Activated effector memory CD4-positive, alpha-beta T cell treated with Interleukin-2 at 50 U/mL for 16 hours (primary cell): ENCODE results near the gene SGPP2.
"Not testable (repeated sequence)": the region's sequence is repeated elsewhere in the genome, so short reads cannot be mapped to it uniquely, and the experiment has no call there.

ENCODE experiments used
- DNase-seq: peaks from one replicate; pipeline ENCODE4 v3.0.0-alpha.2; 2020

SGPP2 gene

GRCh38 chr2:222535477-222535876 lies 111.1 kb downstream of the SGPP2 start:
- DNase-seq: no peak

- DNase-seq: no peak
Measured at GRCh38 chr2:222538535-222538934, 114.2 kb downstream of the SGPP2 start.

GRCh38 chr2:222544661-222545060 lies 120.3 kb downstream of the SGPP2 start:
- no peak for DNase-seq

- no peak for DNase-seq
Measured at GRCh38 chr2:222545823-222546795, 121.8 kb downstream of the SGPP2 start.

- no peak for DNase-seq
Measured at GRCh38 chr2:222547083-222547482, 122.7 kb downstream of the SGPP2 start.

- DNase-seq: no peak
Measured at GRCh38 chr2:222548992-222549391, 124.6 kb downstream of the SGPP2 start.

- no peak for DNase-seq
Measured at GRCh38 chr2:222554517-222554916, 130.2 kb downstream of the SGPP2 start.

GRCh38 chr2:222561151-222561550 lies 136.8 kb downstream of the SGPP2 start:
- DNase-seq: no peak

- DNase-seq: no peak
Measured at GRCh38 chr2:222561817-222562645, 137.7 kb downstream of the SGPP2 start.

GRCh38 chr2:222563106-222563718 lies 138.9 kb downstream of the SGPP2 start:
- DNase-seq: no peak

GRCh38 chr2:222563936-222564335 lies 139.6 kb downstream of the SGPP2 start:
- no peak for DNase-seq

GRCh38 chr2:222566229-222566628 lies 141.9 kb downstream of the SGPP2 start:
- no peak for DNase-seq

GRCh38 chr2:222568865-222569264 lies 144.5 kb downstream of the SGPP2 start:
- no peak for DNase-seq

- DNase-seq: no peak
Measured at GRCh38 chr2:222569826-222570225, 145.5 kb downstream of the SGPP2 start.

GRCh38 chr2:222572264-222572721 lies 147.9 kb downstream of the SGPP2 start:
- no peak for DNase-seq

- DNase-seq: no peak
Measured at GRCh38 chr2:222572751-222573174, 148.4 kb downstream of the SGPP2 start.

- DNase-seq: no peak
Measured at GRCh38 chr2:222575618-222576017, 151.3 kb downstream of the SGPP2 start.

GRCh38 chr2:222576171-222577081 lies 152.1 kb downstream of the SGPP2 start:
- DNase-seq: no peak

- no peak for DNase-seq
Measured at GRCh38 chr2:222577341-222577740, 153.0 kb downstream of the SGPP2 start.

GRCh38 chr2:222582928-222583327 lies 158.6 kb downstream of the SGPP2 start:
- no peak for DNase-seq

GRCh38 chr2:222584589-222584988 lies 160.2 kb downstream of the SGPP2 start:
- DNase-seq: not testable (repeated sequence)

GRCh38 chr2:222591661-222592060 lies 167.3 kb downstream of the SGPP2 start:
- no peak for DNase-seq
